Fibroblast of skin of abdomen (primary cell): ENCODE results near the gene SALL1. TPM values are rescaled to one million over a fixed set of nuclear protein-coding genes. Genes with fewer than 3 reads are reported as not detected.

Experiments used
- DNase-seq: peaks from one replicate; pipeline ENCODE4 v3.0.0-alpha.2; 2013
- polyA plus RNA-seq, 2 experiments: library from polyadenylated mRNA; unstranded; fragments of 120-200 nt; gene quantifications; one replicate each; pipeline ENCODE4 v1.2.1, GENCODE V29; 2013; ENCODE audit not compliant: insufficient read length in 2 of 2

Gene SALL1
- 9.4 TPM for polyA plus RNA-seq (2013, experiment 1 of 2; ENCODE audit: insufficient read length)
- polyA plus RNA-seq (2013, experiment 2 of 2; ENCODE audit: insufficient read length): 9.1 TPM

- DNase-seq: no peak
These were observed at the start of gene SALL1 for GRCh38 chr16:51150888-51151320. Gene SALL1 (minus strand): TSS chr16:51151270. CDS start chr16:51151241, 29 bp downstream.

DNA sequence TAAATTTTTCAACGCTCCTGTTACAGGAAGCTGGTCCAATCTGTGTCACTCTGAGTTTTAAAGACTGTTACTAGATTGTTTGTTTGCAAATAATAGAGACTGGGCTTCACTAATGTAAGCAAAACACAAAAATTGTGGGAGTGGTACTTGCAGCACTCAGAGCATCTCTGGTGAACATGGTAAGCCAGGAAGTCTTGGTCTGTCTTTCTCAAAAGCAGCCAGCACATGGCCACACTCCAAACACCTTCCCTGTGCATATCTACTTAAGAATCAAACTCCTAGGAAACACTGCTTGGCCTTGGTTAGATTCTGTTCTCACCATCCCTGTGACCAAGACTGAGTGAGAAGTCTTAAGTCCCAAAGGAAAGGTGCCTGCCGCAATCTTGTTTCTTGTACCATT lies 49.7 kb upstream of the SALL1 start:
- no peak for DNase-seq

DNA sequence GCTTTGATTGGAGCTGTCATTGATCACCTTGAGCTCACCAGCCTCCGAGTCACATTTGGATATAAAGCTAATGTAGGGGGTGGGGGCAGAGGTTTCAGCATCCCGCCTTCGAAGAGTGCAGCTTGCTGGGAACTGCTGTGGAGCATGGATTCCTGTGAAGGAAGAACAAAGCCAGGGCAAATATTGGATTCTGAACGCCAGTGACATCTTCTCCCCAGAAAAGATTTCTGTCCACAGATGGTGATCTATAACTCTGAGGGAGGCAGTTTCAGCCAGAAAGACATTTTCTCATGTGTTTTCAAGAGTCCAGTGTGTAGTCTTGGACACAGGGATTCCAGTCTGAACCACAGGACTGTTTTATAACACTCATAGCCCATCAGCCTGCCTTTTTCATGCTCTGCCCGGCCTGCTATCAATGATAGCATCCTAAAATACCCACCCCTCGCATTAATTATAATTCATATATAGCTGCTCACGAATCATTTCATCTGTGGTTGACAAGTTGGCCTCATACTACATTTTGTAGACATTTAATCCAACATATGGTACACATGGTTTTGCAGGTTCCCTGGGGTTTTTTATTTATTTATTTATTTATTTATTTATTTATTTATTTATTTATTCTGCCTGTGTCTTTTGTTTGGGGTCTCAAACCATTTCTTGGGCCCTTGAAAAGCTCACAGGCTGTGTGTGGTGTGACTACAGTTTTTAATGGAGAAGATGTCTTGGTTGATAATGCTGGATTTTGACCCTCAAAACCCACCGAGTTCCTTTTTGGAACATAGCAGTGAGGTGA lies 47.1 kb upstream of the SALL1 start:
- no peak for DNase-seq

DNA sequence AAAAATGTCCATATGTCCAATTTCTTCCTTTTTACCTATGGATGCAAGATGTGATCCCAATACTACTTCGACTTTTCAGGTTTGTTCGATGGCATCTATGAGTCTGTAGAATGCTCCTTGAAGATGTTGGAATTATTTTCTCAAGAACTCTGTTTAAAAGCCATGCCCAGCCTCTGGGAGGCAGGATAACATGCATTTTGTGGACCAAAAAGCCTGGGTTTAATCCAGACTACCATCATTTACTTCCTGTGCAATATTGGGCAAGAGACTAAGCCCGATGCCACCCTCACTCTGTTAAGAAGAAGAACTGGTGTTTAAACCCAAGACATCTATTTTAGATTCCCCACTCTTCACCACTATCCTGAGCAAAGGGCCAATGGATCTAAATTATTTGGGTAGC lies 42.8 kb upstream of the SALL1 start:
- no peak for DNase-seq

DNA sequence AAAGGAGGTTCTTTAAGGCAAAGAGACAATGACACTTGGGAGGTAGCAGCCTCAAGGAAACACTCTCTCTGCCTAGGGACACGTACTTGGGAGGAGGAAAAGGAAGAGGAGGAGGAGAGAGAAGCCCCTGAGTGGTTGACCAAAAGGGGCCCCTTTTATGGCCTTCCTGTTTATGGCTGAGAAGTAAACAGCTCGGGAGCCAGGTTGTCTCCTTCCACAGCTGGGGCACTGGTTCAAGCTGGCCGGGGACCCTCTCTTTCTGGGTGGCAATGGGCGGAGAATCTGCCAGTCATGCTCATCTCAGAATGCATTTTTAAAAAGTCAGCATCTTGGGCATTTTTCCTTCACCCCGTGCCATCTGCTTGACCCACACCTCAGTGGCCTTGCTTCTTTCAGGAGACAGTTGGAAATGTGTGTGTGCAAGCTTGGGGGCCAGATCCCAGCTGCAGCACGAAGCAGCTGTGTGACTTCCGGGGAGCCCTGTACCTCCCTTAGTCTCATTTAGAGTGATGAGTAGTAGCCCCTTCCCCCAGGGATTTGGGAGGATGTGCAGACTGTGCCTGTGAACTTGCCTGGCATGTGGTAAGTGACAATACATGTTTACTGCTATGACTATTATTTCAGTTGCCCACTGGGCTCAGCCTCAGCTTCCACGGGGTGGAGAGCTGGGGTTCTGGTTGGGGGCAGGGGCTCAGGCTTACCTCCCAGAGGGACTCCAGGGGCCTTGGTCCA lies 33.8 kb upstream of the SALL1 start:
- DNase-seq: no peak

- peak; percentile 65 for DNase-seq
These were observed 30.4 kb upstream of the SALL1 start for GRCh38 chr16:51181503-51181811.

DNA sequence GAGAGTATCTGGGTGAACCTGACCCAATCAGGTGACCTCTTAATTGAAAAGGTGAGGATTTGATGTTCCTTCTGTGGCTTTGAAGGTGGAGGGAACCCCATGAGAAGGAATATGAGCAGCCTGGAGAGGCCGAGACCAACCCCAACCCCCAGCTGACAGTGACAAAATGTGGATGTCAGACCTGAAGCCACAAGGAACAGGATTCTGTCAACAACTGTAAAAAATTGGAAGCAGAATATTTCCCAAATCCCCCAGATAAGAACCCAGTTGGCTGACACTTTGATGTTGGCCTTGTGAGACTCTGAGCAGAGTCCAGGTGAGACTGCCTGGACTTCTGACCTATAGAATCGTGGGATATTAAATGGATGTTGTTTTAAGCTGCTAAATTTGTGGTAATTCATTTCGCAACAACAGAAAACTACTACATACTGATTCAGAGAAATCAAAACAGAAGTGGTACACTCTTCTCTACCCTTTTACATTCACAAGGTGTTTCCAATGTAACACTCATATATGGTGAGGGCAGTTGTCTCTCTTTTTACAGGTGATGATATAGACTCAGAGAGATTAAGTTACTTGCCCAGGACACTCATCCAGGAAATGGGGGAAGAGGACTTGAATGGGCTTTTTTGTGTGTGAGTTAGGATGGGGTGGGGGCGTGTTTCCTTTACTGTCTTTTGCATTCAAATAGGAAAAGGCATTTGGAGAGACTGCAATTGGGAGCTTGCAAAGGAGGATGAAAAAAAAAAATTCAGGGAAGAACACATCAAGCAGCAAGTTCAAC lies 29.8 kb upstream of the SALL1 start:
- DNase-seq: no peak

- peak; percentile 59 for DNase-seq
These were observed 24.0 kb upstream of the SALL1 start for GRCh38 chr16:51175081-51175480.

DNA sequence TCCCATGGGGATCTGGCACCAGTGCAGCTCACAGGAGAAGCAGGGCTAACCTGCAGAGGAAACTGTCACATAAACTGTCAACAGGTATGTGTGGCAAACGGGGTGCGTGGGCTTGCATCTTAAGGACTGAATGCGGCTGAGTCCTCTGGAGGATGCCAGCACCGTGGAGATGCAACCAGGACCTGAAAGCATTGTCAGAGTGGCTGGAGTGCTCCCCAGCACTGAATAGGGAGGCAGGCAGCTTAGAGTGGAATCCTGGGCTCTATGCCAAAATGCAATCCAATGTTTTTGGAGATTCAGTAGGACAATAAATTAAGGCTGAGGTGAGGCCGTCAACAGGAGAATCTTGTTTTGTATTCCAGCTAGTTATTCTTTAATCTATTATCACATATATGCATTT lies 21.3 kb upstream of the SALL1 start:
- no peak for DNase-seq

- DNase-seq: no peak
These were observed 17.7 kb upstream of the SALL1 start for GRCh38 chr16:51168755-51169154.

DNA sequence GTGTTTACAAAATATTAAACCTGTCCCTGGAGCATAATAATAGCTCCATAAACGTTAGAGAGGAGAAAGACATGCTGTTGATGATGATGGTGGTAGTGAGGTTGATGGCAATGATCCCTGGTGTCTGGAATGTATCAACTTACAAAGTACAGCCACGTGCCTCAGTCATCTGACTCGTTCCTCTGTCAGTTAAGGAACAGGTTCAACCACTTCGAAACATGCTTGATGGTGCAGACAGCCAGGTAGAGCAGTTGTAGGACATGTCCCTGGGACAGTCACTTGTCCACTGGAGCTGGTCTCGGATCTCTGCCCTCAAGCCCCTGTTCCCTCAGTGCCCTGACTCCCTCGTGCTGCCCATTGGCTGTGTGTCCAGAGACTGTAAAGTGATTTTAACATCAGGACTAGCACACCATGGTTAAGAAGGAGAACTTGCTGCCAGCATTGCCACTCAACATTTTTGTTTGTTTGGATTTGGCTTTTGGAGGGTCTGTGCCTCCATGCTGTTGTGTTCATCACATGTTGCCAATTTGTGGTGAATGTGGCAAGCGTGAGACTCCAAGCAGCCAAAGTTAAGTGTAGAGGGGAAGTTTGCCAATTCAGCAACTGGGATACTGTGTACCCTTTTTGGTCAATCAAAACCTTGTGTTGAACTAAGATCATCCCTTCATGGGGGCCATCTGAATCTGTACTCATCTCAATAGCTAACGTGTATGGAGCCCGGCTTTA lies 16.3 kb upstream of the SALL1 start:
- no peak for DNase-seq

GRCh38 chr16:51166541-51166940 lies 15.5 kb upstream of the SALL1 start:
- no peak for DNase-seq

DNA sequence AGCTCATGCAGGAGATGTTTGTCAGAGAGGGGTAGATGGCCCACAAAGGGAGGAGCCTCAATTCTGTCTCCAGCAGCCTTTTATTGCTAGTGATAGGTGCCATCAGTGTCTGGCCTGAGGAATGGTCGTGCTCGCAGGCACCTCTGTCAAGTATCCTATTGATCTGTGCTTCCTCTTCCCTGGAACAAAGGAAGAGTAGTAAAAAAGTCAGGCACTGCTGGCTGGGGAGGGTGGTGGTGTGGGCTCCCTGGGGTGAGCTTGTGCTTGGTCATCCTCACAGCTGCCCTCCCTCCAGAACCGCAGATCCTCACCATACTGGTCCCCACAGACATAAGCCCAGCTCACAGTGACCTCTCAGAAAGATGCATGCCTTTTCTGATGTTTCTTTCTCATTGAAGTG lies 15.0 kb upstream of the SALL1 start:
- no peak for DNase-seq

- no peak for DNase-seq
These were observed 14.0 kb upstream of the SALL1 start for GRCh38 chr16:51165043-51165442.

DNA sequence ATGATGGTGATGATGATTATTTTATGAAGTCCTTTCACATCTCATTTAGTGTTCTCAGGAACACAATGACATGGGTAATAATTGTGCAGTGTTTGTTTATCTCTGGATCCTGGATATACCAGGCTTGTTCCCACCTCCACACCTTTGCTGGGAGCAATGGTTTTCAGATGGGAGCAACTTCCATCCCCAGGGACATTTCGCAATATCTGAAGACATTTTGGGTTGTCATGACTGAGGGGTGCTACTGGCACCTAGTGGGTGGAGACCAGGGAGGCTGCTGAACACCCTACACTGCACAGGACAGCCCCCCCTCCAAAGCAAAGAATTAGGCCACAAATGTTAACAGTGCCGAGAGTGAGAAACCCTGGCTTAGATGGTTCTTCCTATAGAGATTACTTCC lies 13.5 kb upstream of the SALL1 start:
- DNase-seq: no peak

DNA sequence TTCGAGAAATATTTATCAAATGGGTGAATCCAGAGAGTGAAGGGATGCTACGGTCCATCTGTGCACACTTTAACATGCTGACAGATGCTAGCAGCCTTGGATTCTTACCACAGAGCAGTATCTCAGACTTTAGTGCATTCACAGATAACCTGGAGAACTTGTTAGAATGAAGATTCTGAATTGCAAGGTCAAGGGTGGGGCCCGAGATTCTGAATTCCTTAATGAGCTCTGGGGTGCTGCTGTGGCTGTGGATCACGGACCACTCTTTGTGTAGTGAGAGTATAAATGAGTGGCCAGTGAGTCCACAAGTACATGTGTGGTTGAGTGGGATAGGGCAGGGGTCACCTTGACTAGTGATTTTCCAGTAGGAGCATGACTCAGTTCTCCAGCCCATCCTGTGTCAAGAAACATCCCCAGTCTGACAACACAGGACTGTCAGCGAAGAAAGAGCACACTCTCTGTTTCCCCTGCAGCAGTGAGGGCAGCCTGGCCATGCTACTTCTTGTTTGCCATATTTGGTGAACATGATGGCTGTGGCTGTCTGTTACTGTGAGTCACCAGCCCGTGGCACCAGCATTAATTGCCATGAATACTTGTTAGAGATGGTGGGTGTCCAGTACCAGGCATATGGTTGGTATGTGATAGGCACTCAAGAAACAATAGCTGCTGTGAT lies 13.0 kb upstream of the SALL1 start:
- DNase-seq: peak; percentile 68

GRCh38 chr16:51163366-51163765 lies 12.3 kb upstream of the SALL1 start:
- peak; percentile 72 for DNase-seq

DNA sequence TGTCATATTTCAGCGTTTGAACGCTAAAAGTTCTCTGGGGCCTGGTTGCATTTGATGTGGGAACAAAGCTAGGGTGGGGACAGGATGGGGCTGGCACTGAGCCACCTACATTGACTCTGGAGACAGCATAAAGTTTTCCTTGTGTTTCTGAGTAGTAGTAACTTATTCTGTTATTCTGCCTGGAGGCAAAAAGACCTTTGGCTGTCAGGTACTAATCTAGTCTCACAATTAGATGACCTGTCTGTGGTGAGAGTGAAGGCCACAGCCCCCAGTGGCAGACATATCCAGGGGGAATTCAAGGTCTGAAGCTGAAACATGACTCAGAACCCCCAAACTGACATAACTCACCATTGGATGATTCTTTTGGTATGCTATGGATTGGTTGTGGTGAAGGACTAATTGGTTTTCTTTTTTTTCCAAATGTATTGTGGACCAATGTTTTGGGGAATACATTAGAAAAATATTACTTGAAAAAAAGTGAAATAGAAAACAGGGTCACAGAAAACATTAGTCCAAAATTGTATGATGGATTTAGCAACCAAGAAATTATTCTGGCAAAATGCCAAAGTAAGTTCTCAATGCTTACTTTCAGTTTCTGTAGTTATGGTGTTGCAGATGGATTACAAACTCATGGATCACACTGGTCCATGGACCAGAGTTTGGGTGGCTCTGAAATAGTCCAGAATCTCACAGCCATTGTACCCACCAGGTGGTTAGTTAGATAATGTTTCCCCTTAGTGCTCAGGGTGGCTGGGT lies 10.5 kb upstream of the SALL1 start:
- peak; percentile 81 for DNase-seq

GRCh38 chr16:51159865-51160264 lies 8.8 kb upstream of the SALL1 start:
- no peak for DNase-seq

DNA sequence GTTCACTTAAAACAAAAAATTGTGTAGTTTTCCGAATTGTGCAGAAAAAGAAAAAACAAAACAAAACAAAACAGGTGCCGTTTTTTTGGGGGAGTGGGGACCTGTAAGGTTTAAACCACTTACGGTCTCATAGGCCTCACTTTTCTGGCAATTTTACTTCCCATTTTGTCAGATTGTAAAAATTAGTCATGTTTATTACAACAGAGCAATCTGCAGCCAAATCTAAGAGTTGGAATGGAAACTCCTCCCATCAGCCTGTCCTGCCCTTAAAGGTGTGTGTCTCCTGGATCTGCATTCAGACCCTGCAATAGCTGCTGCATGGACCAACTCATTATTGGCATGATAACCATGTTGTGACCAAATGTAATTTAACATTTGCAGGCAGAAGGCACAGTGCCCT lies 8.2 kb upstream of the SALL1 start:
- DNase-seq: no peak

DNA sequence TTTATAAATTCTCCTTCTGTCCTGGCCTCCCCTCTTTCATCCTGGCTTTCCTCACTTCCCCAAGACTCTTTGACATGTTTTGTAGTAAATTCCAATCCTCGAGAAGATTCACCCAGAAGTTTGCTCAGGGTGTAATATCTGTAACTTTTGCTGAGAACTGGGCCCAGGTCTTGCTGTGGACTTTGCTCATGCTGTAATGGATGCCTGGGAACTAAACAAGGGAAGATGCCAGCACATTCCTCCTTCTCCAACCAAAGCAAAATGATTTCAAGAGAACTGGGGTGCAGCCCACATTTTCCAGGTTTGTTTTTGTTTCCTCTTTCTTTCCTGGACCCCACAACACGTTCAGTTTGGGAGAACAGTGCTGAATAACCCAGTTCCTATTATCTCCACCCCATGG lies 6.6 kb upstream of the SALL1 start:
- no peak for DNase-seq
